A549 (cell line): Measurements from ENCODE around the gene APOBEC3A. TPM values are rescaled to one million over a fixed set of nuclear protein-coding genes. Genes with fewer than 3 reads are reported as not detected.

Source experiments
- ATAC-seq, 2 experiments: fragments of 200-7000 bp in 1 of 2; fragments of >200 bp in 1 of 2; cut with Nextera tagmentation in 1 of 2; cut with Tn5 transposase in 1 of 2; 3 replicates each; pipeline versions ENCODE4 v1.8.0 to v1.9.1; 2018 to 2020; ENCODE audit warnings: mild to moderate bottlenecking in 1 of 2, moderate library complexity in 1 of 2
- CTCF ChIA-PET: fragments of 300-600 bp; sonication (Branson Sonifier 250); formaldehyde crosslinking; extraction: SDS; loops from one replicate; lab custom pipeline; 2021; ENCODE audit warnings: antibody characterized with exemption, inconsistent platforms; lab: Yijun Ruan, JAX
- POLR2A ChIA-PET: fragments of 350-600 bp; formaldehyde crosslinking; extraction: SDS; loops from one replicate; lab custom pipeline; 2021; ENCODE audit warnings: antibody characterized with exemption, inconsistent platforms; lab: Yijun Ruan, JAX
- DNase-seq, 2 experiments: peaks; one replicate each; pipeline versions ENCODE4 v3.0.0 to v3.0.0-alpha.2; 2011 to 2016; ENCODE audit warnings: low read depth in 1 of 2, low spot score in 1 of 2
- FAIRE-seq: peaks from 2 replicates; lab custom pipeline; 2011; peaks lifted over from hg19 to GRCh38; lab: Jason Lieb, UNC
- H3K27ac ChIP-seq, 2 experiments: fragments of >200 bp; sonication (Bioruptor Twin); formaldehyde crosslinking; 3 replicates each; pipeline ENCODE4 v1.5.1; 2016 to 2017
- H3K4me1 ChIP-seq: fragments of >200 bp; sonication (Bioruptor Twin); formaldehyde crosslinking; 3 replicates; pipeline ENCODE4 v1.6.1; 2016
- H3K4me2 ChIP-seq: fragments of >200 bp; sonication (Bioruptor Twin); formaldehyde crosslinking; 3 replicates; pipeline ENCODE4 v1.6.1; 2016
- H3K4me3 ChIP-seq: fragments of >200 bp; sonication (Bioruptor Twin); formaldehyde crosslinking; 3 replicates; pipeline ENCODE4 v1.5.1; 2016
- H3K9me3 ChIP-seq: fragments of >200 bp; sonication (Bioruptor Twin); formaldehyde crosslinking; 3 replicates; pipeline ENCODE4 v1.6.1; 2016
- CBX2 ChIP-seq: fragments of 200-600 bp; sonication (generic); IDR thresholded peaks from 2 replicates; pipeline ENCODE4 v1.6.1; 2016; ENCODE audit warnings: low read depth, mild to moderate bottlenecking, borderline replicate concordance
- CHD4 ChIP-seq: fragments of 200-600 bp; sonication (generic); IDR thresholded peaks from 2 replicates; pipeline ENCODE4 v1.6.1; 2016; ENCODE audit warnings: antibody characterized with exemption, mild to moderate bottlenecking, borderline replicate concordance
- EHF ChIP-seq: fragments of 250-450 bp; sonication (Bioruptor Pico); IDR thresholded peaks from 2 replicates; pipeline ENCODE4 v1.5.0; 2020; ENCODE audit warnings: mild to moderate bottlenecking
- FOSB ChIP-seq: fragments of 250-450 bp; sonication (Bioruptor Pico); IDR thresholded peaks from 2 replicates; pipeline ENCODE4 v1.5.0; 2020; ENCODE audit warnings: mild to moderate bottlenecking, moderate library complexity
- FOXS1 ChIP-seq: fragments of 250-450 bp; sonication (Bioruptor Pico); IDR thresholded peaks from 2 replicates; pipeline ENCODE4 v1.5.0; 2020; ENCODE audit warnings: mild to moderate bottlenecking, moderate library complexity
- GATA3 ChIP-seq: IDR thresholded peaks from 2 replicates; pipeline ENCODE4 v1.6.1; 2012; ENCODE audit warnings: borderline replicate concordance
- HDAC2 ChIP-seq: fragments of 200-600 bp; sonication (generic); IDR thresholded peaks from 2 replicates; pipeline ENCODE4 v1.6.1; 2016
- HOXA7 ChIP-seq: fragments of 250-450 bp; sonication (Bioruptor Pico); IDR thresholded peaks from 2 replicates; pipeline ENCODE4 v1.5.0; 2020; ENCODE audit warnings: mild to moderate bottlenecking, moderate library complexity
- JUN ChIP-seq, 2 experiments: fragments of >200 bp; sonication (Bioruptor Twin); formaldehyde crosslinking; IDR thresholded peaks; 2 replicates in 1 of 2; 3 replicates in 1 of 2; pipeline ENCODE4 v1.6.1; 2016 to 2017
- MAFK ChIP-seq: fragments of 450-650 bp; IDR thresholded peaks from 2 replicates; pipeline ENCODE4 v1.6.1; 2014; ENCODE audit not compliant: partially characterized antibody
- MYC ChIP-seq: IDR thresholded peaks from 2 replicates; pipeline ENCODE4 v1.6.1; 2012; ENCODE audit warnings: mild to moderate bottlenecking, inconsistent platforms, low read length, improper control_type of control experiment, borderline replicate concordance
- NPAS2 ChIP-seq: fragments of 250-450 bp; sonication (Bioruptor Pico); IDR thresholded peaks from 2 replicates; pipeline ENCODE4 v1.8.0; 2022; ENCODE audit warnings: mild to moderate bottlenecking, moderate library complexity, borderline replicate concordance
- NR3C1 ChIP-seq: fragments of >200 bp; sonication (Bioruptor Twin); formaldehyde crosslinking; IDR thresholded peaks from 3 replicates; pipeline ENCODE4 v1.6.1; 2017
- PHF8 ChIP-seq: fragments of 200-600 bp; sonication (generic); IDR thresholded peaks from 2 replicates; pipeline ENCODE4 v1.6.1; 2016; ENCODE audit warnings: low read depth, mild to moderate bottlenecking, antibody characterized with exemption, moderate library complexity, borderline replicate concordance
- POLR2AphosphoS2 ChIP-seq: conservative IDR thresholded peaks from 2 replicates; pipeline ENCODE4 v1.6.1; 2012; ENCODE audit warnings: low read length, improper control_type of control experiment, inconsistent platforms
- RCOR1 ChIP-seq: fragments of 150-350 bp; IDR thresholded peaks from 2 replicates; pipeline ENCODE4 v1.6.1; 2014; ENCODE audit warnings: antibody characterized with exemption, low read length, low read depth
- RNF2 ChIP-seq: fragments of 200-600 bp; sonication (generic); IDR thresholded peaks from 2 replicates; pipeline ENCODE4 v1.6.1; 2016; ENCODE audit warnings: low read depth, mild to moderate bottlenecking, antibody characterized with exemption, moderate library complexity, borderline replicate concordance
- WGBS: methylation state at CpG from one replicate; pipeline ENCODE4 v1.1.6; 2017; ENCODE audit errors: missing lambda C conversion rate; 5-methylcytosine and 5-hydroxymethylcytosine counted together
- polyA plus RNA-seq, 4 experiments: library from polyadenylated mRNA; depleted of rRNA in 3 of 4; stranded (reverse); fragments of >200 nt; fragmentation: RNase III in 1 of 4; extraction: RNeasy Plus Mini Kit Qiagen cat#74134 plus additional on column Dnase treatment in 1 of 4; gene quantifications; 2 replicates in 3 of 4; 3 replicates in 1 of 4; pipeline ENCODE4 v1.2.3, GENCODE V29; 2011 to 2017
- TF ChIP-seq, protein P1 (sequence below): fragments of >200 bp; sonication (Bioruptor Twin); formaldehyde crosslinking; IDR thresholded peaks from 2 replicates; pipeline ENCODE4 v1.6.1; 2016
- TF ChIP-seq, protein P2 (sequence below): fragments of 250-450 bp; sonication (Bioruptor Pico); IDR thresholded peaks from 2 replicates; pipeline ENCODE4 v1.5.0; 2021; ENCODE audit warnings: mild to moderate bottlenecking, moderate library complexity, borderline replicate concordance

Gene APOBEC3A
- polyA plus RNA-seq, 2 of the 4 experiments (the other 2 are of a cell fraction) = not detected

DNA sequence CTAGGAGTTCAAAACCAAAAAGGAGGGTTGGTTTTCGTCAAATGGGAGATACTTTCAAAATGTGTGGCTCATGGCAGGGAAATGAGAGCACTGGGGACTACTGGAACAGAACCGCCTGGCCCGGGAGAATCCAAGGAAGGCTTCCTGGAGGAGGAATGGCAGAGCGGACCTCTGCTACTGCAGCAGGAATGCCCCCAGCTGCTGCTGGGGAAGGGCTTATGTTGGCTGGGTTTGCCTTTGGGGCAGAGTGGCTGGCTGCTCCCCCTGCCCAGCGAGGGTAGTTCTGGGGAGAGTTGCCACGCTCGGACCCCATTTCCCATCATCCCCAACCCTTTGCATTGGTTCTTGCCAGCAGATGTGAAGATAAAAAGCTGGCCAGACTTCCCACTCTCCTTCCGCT lies 10.6 kb upstream of the APOBEC3A start:
- no peaks in the 10 kb centered on the region for H3K4me1 ChIP-seq
- FAIRE-seq (no peak), ATAC-seq (no peak), DNase-seq (no peak)
- H3K9me3 ChIP-seq = no peaks in the 10 kb centered on the region
- WGBS = 74% methylated on average over 7 of the region's 8 CpGs
- H3K27ac ChIP-seq = no peak overlapping the region
- CTCF ChIA-PET = interaction anchor here (1.0 kb wide), 1 partner anchor 19 kb away, joined by 3 read pairs; no protein-coding TSS in a partner anchor
- TF ChIP-seq NR3C1 (no peak), RCOR1 (no peak), EHF (CRISPR knock-in tag) (no peak), POLR2AphosphoS2 (no peak), HDAC2 (no peak)
- TF ChIP-seq, protein P1, sequence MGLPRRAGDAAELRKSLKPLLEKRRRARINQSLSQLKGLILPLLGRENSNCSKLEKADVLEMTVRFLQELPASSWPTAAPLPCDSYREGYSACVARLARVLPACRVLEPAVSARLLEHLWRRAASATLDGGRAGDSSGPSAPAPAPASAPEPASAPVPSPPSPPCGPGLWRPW = no peak
- no peak overlapping the region for H3K4me3 ChIP-seq
- POLR2A ChIA-PET = no interaction called here
- H3K4me2 ChIP-seq = no peak overlapping the region

DNA sequence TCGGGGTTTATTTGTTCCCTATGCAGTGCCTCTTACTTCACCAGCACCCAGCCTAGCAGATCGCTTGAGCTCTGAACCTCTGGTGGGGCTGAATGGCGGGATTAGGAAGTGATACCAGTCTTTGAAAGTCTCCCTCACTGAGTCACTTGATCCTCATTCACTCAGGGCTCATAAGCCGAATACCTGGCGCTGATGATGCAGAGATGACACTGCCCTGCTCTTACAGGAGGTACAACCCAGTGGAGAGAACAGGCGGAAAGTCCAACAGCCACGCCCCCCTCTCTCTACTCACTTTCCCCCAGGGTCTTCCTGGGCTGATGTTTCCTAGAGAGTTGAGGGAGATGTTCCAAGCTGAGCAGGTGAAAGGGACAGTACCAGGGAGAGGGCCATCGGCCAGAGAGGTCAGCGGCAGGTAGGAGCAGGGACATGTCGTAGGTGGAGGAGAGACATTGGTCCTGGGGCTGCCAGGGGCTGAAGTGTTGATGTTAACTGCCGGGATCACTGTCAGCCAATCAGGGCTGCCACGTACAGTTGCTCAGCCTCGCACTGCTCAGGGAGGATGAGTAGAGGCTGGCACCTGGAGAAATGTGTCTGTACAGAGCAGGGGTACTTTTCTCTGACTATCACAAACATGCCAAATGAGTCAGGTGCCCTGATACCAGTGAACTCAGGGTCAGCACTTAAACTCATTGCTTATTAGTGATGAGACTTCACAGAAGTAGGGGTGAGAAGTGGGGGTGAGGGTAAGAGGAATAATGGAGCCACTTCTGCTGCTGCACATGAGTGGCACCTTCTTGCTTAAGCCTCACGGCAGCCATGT lies 9.9 kb upstream of the APOBEC3A start:
- Histone ChIP-seq H3K4me1 (no peaks in the 10 kb centered on the region), H3K27ac (no peak overlapping the region), H3K4me2 (no peak overlapping the region), H3K4me3 (no peak overlapping the region), H3K9me3 (no peaks in the 10 kb centered on the region)
- POLR2A ChIA-PET = no interaction called here
- FAIRE-seq (no peak), ATAC-seq (no peak), DNase-seq (no peak)
- TF ChIP-seq, protein P1 = no peak
- TF ChIP-seq CBX2 (no peak), JUN (IDR thresholded peaks at IDR 0.05) (no peak), NPAS2 (no peak), FOSB (CRISPR knock-in tag) (no peak), MAFK (no peak)
- TF ChIP-seq, protein P2, sequence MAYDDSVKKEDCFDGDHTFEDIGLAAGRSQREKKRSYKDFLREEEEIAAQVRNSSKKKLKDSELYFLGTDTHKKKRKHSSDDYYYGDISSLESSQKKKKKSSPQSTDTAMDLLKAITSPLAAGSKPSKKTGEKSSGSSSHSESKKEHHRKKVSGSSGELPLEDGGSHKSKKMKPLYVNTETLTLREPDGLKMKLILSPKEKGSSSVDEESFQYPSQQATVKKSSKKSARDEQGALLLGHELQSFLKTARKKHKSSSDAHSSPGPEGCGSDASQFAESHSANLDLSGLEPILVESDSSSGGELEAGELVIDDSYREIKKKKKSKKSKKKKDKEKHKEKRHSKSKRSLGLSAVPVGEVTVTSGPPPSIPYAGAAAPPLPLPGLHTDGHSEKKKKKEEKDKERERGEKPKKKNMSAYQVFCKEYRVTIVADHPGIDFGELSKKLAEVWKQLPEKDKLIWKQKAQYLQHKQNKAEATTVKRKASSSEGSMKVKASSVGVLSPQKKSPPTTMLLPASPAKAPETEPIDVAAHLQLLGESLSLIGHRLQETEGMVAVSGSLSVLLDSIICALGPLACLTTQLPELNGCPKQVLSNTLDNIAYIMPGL (CRISPR knock-in tag) = no peak
- CTCF ChIA-PET = interaction anchor here (1.0 to 1.4 kb wide), 2 partner anchors 20 to 21 kb away, joined by 3 read pairs; no protein-coding TSS in a partner anchor
- 62% methylated on average over 14 of the region's 14 CpGs for WGBS

DNA sequence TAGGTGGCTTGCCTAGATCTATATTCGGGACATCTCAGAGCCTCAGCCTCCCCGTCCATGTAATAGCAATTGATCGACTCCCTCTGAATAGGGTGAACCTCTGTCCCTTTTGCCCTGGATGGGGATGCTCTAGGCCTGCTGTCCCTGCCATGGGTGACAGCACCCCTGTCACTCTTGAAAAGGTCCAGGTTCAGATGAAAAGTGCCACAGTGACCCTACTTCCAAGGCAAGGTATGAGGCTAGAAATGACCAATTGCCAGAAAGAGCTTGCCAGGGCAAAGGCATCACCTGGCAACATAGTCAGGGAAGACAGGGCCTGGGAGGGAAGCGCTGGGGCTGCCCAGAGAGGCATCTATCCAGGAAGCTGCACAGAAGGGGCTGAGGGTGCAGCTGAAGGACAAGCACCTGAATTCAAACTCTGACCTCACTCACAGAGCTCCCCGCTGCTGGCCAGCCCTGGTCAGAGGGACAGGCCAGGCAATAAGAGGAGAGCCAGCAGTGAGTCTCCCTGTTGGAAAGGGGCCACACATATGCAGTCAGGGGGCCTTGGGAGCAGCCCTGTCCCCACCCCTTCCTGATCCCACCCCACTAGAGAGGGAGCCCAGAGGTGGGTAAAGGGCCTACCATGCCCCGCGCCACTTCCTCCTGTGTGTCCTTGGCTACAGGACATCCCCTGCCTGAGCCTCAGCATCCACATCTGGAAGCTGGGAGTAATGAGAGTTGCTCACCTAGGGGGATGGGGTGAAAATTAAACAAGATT lies 9.0 kb upstream of the APOBEC3A start:
- Histone ChIP-seq H3K4me3 (no peak overlapping the region), H3K4me1 (no peaks in the 10 kb centered on the region), H3K9me3 (no peaks in the 10 kb centered on the region), H3K27ac (no peak overlapping the region), H3K4me2 (no peak overlapping the region)
- no peak for FAIRE-seq
- 86% methylated on average over 5 of the region's 7 CpGs for WGBS
- POLR2A ChIA-PET = no interaction called here
- CTCF ChIA-PET = interaction anchor here (0.6 to 1.6 kb wide), 3 partner anchors 22 to 295 kb away, joined by 3 to 5 read pairs (median 3); no protein-coding TSS in a partner anchor
- ATAC-seq = 0 out of 6 replicates have a peak, but pooled peaks of 1 of the 2 experiments have one; percentile 32
- DNase-seq = no peak
- TF ChIP-seq MYC = no peak
- TF ChIP-seq CBX2 = no peak
- no peak for TF ChIP-seq FOXS1 (CRISPR knock-in tag)
- no peak for TF ChIP-seq HOXA7 (CRISPR knock-in tag)
- no peak for TF ChIP-seq RNF2
- no peak for TF ChIP-seq PHF8
- no peak for TF ChIP-seq CHD4
- TF ChIP-seq GATA3 = no peak
